LHCN-M2 (cell line): ENCODE measurements around the gene DGKB. TPM values are rescaled to one million over a fixed set of nuclear protein-coding genes. Genes with fewer than 3 reads are reported as not detected.

Experiments
- DNase-seq: peaks from one replicate; pipeline ENCODE4 v3.0.0-alpha.2; 2012; ENCODE audit warnings: low read depth
- total RNA-seq: library from RNA; depleted of rRNA; stranded (reverse); fragments of >200 nt; gene quantifications from 2 replicates; pipeline ENCODE4 v1.2.3, GENCODE V29; 2014

Gene DGKB
- total RNA-seq, 1 experiment from 2014 or later: 0.06 TPM

- no peak for DNase-seq
These were observed 212.1 kb downstream of the DGKB start for GRCh38 chr7:14690486-14690885.

DNA sequence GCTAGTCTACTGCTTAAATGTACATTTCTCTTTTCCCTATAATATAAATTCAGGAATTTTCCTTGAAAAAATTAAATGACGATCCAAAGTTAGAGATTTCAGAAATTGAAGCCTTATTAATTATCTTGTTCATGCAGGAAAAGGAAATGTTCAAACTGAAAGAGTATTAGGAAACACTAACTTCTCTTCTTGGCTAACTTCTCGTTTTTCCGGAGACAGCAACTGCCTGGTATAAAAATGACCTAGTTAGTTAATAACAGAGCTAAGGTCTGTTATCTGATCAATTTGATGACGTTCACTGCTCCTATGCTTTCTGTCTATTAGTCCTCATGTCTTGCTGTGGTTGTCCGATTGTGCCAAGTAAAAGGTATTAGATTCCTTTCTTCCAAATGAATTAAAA, 212.5 kb downstream of the DGKB start:
- no peak for DNase-seq

DNA sequence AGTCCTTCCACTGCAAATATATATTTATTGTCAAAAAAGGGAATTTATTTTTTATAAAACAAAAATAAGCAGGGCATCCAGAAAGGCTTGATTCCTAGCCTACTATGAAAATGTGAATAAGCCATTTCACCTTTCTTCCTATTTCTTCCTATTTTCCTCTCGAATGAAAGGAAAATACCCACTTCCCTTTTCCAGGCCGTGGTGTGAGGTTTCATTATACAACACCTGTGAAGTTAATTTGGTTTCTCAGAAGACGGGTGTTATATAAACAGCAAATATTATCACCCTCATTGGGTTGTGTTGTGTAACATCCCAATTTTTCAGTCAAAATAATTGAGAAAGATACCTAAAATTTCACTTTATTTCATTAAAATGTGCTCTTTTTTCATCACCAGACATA, 214.3 kb downstream of the DGKB start:
- no peak for DNase-seq

- no peak for DNase-seq
These were observed 214.8 kb downstream of the DGKB start for GRCh38 chr7:14687777-14688176.

DNA sequence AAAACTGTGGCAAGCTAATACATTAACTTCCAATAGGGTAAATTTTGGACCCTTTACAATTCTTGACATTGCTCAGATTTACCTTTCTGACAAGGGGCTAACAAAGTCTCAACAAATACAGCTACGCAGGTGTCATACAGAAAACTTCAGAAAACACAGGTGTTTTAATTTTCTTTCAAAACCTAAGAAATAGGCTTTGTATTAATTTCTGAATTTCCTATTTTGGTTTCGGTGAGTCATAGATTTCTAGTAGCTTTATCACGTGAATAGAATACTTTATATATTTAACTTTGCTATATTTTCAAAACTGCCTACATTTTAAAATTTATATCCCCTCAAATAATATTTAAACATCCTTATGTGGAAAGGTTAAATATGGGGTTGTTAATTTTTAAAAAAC, 215.3 kb downstream of the DGKB start:
- no peak for DNase-seq

GRCh38 chr7:14685167-14685566, 217.4 kb downstream of the DGKB start:
- DNase-seq: peak; percentile 12

DNA sequence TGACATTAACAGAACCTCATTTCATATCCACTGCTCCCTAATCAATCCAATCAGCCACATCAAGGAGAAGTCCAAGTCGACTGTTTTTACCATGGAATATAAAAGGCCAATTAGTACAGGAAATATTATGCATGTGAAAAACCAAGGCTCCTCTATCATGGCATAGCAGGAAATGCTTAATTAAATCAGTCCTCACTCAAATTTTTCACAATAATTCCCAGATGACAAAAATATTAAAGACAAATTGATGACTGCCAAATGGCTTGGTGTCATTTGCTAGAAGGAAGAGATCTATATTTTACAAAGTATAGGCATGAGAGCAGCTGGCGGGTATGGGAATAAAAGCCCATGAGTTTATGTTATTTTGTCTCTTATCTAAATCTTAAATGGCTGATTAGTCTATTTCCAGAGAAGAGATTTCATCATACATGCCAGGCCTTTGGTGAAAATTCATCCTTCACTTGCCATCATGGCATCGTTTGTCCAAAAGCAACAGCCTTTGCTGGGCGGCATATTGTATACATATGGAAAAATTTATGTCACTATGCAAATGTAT, 219.6 kb downstream of the DGKB start:
- DNase-seq: no peak

- DNase-seq: no peak
These were observed 225.7 kb downstream of the DGKB start for GRCh38 chr7:14676896-14677295.

DNA sequence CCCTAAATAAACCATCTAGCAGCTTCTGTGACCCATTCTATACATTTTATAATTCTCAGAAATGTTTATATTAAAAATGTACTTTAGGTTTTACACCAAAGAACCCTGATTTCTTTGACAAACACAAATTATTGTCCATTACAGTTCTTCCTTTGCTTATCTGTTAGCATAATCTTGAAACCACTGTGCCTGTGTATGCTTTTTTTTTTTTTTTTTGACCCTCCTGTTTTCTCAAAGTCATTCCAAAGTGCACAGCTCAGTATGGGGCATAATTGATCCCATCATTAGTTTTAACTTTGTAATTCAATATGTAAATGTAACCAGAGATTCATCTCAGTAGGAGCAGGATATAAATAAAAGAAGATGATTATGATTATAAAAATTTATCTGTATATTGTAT, 229.3 kb downstream of the DGKB start:
- DNase-seq: no peak

- no peak for DNase-seq
These were observed 235.6 kb downstream of the DGKB start for GRCh38 chr7:14666913-14667312.

- DNase-seq: no peak
These were observed 236.2 kb downstream of the DGKB start for GRCh38 chr7:14666304-14666703.

GRCh38 chr7:14639801-14640200, 262.8 kb downstream of the DGKB start:
- DNase-seq: no peak

DNA sequence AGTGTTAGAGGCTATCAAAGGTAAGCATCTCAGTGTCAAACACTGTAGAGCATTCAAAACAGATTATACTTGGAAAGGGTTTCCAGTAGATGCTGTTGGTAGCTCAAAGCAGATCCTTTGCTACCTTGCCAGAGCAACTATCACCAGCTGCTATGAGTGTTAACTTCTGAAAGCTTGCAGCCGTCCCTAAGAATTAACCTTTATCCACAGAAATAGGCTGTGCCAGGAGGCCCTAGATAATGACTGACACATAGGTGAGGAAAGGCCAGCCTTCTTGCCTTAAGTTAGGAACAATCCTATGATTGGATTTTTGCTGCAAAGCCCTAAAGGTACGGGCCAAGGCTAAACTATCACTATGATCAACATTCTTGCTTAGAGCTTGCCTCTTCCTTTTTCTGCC, 263.2 kb downstream of the DGKB start:
- DNase-seq: no peak

- peak; percentile 9 for DNase-seq
These were observed 264.6 kb downstream of the DGKB start for GRCh38 chr7:14637968-14638367.

DNA sequence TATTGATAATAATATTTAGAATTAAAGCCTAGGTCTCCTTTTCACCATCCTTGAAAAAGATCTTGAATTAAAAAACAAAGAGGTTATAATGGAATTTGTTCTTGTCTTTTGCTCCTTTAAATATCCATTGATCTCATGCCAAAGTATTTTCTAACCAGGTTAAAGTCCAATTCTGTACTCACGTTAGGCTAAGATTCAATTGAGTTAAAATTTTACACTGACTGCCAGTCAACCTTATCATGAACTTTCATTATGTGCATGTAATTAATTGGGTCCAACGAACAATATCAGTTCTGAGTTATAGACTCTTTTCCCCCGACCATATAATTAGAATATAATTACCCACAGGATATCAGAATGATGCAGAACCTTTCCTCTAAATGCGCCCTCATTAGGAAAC, 266.6 kb downstream of the DGKB start:
- no peak for DNase-seq

DNA sequence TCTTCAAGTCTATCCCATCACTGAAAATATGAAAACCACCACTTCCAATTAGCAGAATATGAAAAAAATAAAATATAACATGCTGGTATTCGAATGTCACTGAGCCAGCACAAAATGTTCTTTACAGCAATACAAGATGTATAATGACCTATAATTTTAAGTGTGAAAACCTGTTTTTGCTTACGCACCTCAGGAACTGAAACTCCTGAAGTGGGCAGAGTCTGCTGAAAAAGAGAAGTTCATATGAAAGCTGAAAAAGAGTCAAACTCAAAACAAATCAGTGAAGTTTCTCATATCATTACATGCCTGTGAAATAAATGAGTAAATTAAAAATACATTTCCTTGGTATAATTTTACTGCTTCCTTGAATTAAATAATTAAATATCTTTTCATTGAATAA, 272.5 kb downstream of the DGKB start:
- DNase-seq: no peak

GRCh38 chr7:14628516-14628915, 274.0 kb downstream of the DGKB start:
- DNase-seq: no peak

- DNase-seq: no peak
These were observed 276.5 kb downstream of the DGKB start for GRCh38 chr7:14626076-14626475.

DNA sequence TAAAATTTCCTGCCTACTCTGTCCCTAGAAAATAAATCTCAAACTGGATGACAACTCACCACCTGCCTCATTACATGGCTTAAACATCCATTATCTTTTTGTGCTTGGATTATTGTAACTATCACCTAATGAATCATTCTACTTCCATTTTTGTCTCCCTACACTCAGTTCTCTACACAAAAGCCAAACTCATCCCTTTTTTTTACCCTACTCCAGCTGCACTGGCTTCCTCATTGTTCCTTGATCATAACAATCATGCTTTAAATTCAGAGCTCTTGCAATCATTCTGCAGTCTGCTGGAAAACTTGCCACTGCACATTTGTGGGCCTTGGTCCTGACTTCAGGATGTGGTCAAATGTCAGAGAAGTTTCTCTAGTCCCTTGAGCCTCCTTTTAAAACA, 280.0 kb downstream of the DGKB start:
- DNase-seq: no peak

GRCh38 chr7:14606101-14606500, 296.4 kb downstream of the DGKB start:
- peak; percentile 29 for DNase-seq

- DNase-seq: peak; percentile 14
These were observed 297.9 kb downstream of the DGKB start for GRCh38 chr7:14604606-14605005.

- DNase-seq: no peak
These were observed 299.7 kb downstream of the DGKB start for GRCh38 chr7:14602851-14603250.

DNA sequence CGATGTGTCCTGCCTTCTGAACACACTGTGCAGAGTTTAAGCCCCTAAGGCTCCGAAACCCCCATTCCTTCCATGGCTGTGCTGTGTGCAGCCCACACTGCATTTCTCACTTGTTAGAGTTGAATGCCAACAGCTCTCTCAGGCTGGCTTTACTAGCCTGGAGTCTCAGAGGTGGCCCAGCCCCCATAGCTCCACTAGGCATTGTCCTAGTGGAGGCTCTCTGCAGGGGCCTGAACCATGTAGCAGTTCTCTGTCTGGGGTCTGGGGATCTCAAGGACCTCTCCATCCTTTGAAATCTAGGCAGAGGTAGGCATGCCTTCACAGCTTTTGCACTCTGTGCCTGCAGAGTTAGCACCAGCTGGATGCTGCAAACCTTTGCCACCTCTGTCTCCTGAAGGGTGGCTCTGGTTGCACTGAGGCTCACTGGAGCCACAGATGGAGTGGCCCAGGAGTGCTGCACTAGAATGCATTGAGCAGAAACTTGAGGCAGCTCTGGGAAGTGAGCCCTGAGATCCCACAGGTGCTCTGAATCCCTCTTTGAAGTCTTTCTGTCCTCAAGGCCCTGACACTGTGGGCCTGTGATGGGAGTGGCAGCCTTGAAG, 301.7 kb downstream of the DGKB start:
- no peak for DNase-seq

- DNase-seq: peak; percentile 47
These were observed 303.6 kb downstream of the DGKB start for GRCh38 chr7:14598978-14599377.
